ENCODE data around the gene CCL22. TPM values are rescaled to one million over a fixed set of nuclear protein-coding genes. Genes with fewer than 3 reads are reported as not detected.

The CCL22 gene
- polyA plus RNA-seq, 1 donor from 2014 or later: not detected

DNA sequence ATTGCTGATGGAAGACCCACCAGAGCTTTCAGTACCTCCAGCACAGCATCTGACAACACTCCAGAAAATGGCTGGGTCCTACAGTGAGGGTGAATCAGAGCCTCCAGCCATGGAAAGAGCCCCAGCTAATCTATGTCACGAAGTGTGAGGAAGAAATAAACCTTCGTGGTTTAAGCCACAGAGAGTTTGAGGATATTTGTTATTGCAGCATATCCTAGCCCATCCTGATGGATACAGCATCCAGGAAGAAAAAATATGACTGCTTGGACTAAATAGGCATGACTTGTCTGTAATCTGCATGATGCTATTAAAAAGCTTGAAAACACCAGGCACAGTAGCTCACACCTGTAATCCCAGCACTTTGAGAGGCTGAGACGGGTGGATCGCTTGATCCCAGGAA, 32.7 kb downstream of the CCL22 start:
- TF ChIP-seq, protein P1, sequence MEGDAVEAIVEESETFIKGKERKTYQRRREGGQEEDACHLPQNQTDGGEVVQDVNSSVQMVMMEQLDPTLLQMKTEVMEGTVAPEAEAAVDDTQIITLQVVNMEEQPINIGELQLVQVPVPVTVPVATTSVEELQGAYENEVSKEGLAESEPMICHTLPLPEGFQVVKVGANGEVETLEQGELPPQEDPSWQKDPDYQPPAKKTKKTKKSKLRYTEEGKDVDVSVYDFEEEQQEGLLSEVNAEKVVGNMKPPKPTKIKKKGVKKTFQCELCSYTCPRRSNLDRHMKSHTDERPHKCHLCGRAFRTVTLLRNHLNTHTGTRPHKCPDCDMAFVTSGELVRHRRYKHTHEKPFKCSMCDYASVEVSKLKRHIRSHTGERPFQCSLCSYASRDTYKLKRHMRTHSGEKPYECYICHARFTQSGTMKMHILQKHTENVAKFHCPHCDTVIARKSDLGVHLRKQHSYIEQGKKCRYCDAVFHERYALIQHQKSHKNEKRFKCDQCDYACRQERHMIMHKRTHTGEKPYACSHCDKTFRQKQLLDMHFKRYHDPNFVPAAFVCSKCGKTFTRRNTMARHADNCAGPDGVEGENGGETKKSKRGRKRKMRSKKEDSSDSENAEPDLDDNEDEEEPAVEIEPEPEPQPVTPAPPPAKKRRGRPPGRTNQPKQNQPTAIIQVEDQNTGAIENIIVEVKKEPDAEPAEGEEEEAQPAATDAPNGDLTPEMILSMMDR (IDR thresholded peaks at IDR 0.05; ENCODE audit: poor library complexity, severe bottlenecking): no peak
- TF ChIP-seq SMC3 (conservative IDR thresholded peaks at IDR 0.05; ENCODE audit: poor library complexity): no peak
- TF ChIP-seq MXI1 (conservative IDR thresholded peaks at IDR 0.05; ENCODE audit: poor library complexity, severe bottlenecking): no peak
- no peak for TF ChIP-seq RAD21 (conservative IDR thresholded peaks at IDR 0.05)
- no peak for TF ChIP-seq POLR2AphosphoS5 (IDR thresholded peaks at IDR 0.05)
- TF ChIP-seq, protein P2, sequence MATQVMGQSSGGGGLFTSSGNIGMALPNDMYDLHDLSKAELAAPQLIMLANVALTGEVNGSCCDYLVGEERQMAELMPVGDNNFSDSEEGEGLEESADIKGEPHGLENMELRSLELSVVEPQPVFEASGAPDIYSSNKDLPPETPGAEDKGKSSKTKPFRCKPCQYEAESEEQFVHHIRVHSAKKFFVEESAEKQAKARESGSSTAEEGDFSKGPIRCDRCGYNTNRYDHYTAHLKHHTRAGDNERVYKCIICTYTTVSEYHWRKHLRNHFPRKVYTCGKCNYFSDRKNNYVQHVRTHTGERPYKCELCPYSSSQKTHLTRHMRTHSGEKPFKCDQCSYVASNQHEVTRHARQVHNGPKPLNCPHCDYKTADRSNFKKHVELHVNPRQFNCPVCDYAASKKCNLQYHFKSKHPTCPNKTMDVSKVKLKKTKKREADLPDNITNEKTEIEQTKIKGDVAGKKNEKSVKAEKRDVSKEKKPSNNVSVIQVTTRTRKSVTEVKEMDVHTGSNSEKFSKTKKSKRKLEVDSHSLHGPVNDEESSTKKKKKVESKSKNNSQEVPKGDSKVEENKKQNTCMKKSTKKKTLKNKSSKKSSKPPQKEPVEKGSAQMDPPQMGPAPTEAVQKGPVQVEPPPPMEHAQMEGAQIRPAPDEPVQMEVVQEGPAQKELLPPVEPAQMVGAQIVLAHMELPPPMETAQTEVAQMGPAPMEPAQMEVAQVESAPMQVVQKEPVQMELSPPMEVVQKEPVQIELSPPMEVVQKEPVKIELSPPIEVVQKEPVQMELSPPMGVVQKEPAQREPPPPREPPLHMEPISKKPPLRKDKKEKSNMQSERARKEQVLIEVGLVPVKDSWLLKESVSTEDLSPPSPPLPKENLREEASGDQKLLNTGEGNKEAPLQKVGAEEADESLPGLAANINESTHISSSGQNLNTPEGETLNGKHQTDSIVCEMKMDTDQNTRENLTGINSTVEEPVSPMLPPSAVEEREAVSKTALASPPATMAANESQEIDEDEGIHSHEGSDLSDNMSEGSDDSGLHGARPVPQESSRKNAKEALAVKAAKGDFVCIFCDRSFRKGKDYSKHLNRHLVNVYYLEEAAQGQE (IDR thresholded peaks at IDR 0.05; ENCODE audit: borderline replicate concordance): no peak
- no peak for TF ChIP-seq EP300 (conservative IDR thresholded peaks at IDR 0.05; ENCODE audit: poor library complexity, severe bottlenecking)
- no peak for TF ChIP-seq TAF1 (IDR thresholded peaks at IDR 0.05; ENCODE audit: low read depth)
- TF ChIP-seq EZH2 (IDR thresholded peaks at IDR 0.05; ENCODE audit: borderline replicate concordance, insufficient read depth, low read length, poor library complexity, severe bottlenecking): no peak
- Histone ChIP-seq H4K20me1 (ENCODE audit: insufficient read depth) (no peaks in the 10 kb centered on the region), H3F3A (ENCODE audit: insufficient read depth, low read length, poor library complexity, severe bottlenecking) (no peaks in the 10 kb centered on the region), H3K4me2 (ENCODE audit: low read length) (no peak overlapping the region), H2AFZ (ENCODE audit: low read depth, low read length) (no peak overlapping the region), H3K9ac (ENCODE audit: low read length) (no peak overlapping the region), H3K27ac (ENCODE audit: low read length) (no peak overlapping the region), H3K9me2 (ENCODE audit: insufficient read depth, low read length) (no peaks in the 10 kb centered on the region), H3K4me3 (ENCODE audit: low read length) (no peak overlapping the region), H3K27me3 (ENCODE audit: insufficient read depth, low read depth, low read length) (no peaks in the 10 kb centered on the region), H3K9me3 (ENCODE audit: low read length) (no peaks in the 10 kb centered on the region), H3K79me2 (replicated peaks; ENCODE audit: insufficient read depth, low read length) (no peaks in the 10 kb centered on the region), H3K36me3 (ENCODE audit: insufficient read depth, low read length) (no peaks in the 10 kb centered on the region)

DNA sequence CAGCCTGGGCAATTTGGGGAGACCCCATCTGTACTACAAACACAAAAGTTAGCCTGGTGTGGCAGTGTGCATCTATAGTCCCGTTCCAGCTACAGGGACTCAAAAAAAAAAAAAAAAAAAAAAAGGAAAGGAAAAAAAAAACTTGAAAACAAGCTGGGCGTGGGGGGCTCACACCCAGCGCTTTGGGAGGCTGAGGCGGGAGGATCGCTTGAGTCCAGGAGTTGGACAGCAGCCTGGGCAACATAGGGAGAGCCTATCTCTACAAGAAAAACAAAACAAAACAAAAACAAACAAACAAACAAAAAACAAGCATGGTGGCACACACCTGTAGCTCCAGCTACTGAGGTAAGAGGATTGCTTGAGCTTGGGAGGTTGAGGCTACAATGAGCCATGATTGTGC, 33.1 kb downstream of the CCL22 start:
- H3K9ac ChIP-seq (ENCODE audit: low read length): no peak overlapping the region
- no peaks in the 10 kb centered on the region for H3K27me3 ChIP-seq (ENCODE audit: insufficient read depth, low read depth, low read length)
- no peaks in the 10 kb centered on the region for H3F3A ChIP-seq (ENCODE audit: insufficient read depth, low read length, poor library complexity, severe bottlenecking)
- no peaks in the 10 kb centered on the region for H4K20me1 ChIP-seq (ENCODE audit: insufficient read depth)
- H3K27ac ChIP-seq (ENCODE audit: low read length): no peak overlapping the region
- H3K79me2 ChIP-seq (replicated peaks; ENCODE audit: insufficient read depth, low read length): no peaks in the 10 kb centered on the region
- no peaks in the 10 kb centered on the region for H3K9me3 ChIP-seq (ENCODE audit: low read length)
- TF ChIP-seq EZH2 (IDR thresholded peaks at IDR 0.05; ENCODE audit: borderline replicate concordance, insufficient read depth, low read length, poor library complexity, severe bottlenecking): no peak
- TF ChIP-seq, protein P2 (IDR thresholded peaks at IDR 0.05; ENCODE audit: borderline replicate concordance): no peak
- TF ChIP-seq, protein P1 (IDR thresholded peaks at IDR 0.05; ENCODE audit: poor library complexity, severe bottlenecking): no peak
- no peak for TF ChIP-seq SMC3 (conservative IDR thresholded peaks at IDR 0.05; ENCODE audit: poor library complexity)
- TF ChIP-seq POLR2AphosphoS5 (IDR thresholded peaks at IDR 0.05): no peak
- no peak for TF ChIP-seq RAD21 (conservative IDR thresholded peaks at IDR 0.05)
- no peak for TF ChIP-seq EP300 (conservative IDR thresholded peaks at IDR 0.05; ENCODE audit: poor library complexity, severe bottlenecking)
- TF ChIP-seq TAF1 (IDR thresholded peaks at IDR 0.05; ENCODE audit: low read depth): no peak
- TF ChIP-seq MXI1 (conservative IDR thresholded peaks at IDR 0.05; ENCODE audit: poor library complexity, severe bottlenecking): no peak
- H3K4me3 ChIP-seq (ENCODE audit: low read length): no peak overlapping the region
- no peak overlapping the region for H3K4me2 ChIP-seq (ENCODE audit: low read length)
- H3K36me3 ChIP-seq (ENCODE audit: insufficient read depth, low read length): no peaks in the 10 kb centered on the region
- no peak overlapping the region for H2AFZ ChIP-seq (ENCODE audit: low read depth, low read length)
- H3K9me2 ChIP-seq (ENCODE audit: insufficient read depth, low read length): no peaks in the 10 kb centered on the region
